Endodermal cell (in vitro differentiated cells): ENCODE data around the gene NDRG2. TPM values are rescaled to one million over a fixed set of nuclear protein-coding genes. Genes with fewer than 3 reads are reported as not detected.

ENCODE experiments used
- DNase-seq: peaks from one replicate; pipeline ENCODE4 v3.0.0-alpha.2; 2017
- H3K27ac ChIP-seq: 2 replicates; pipeline ENCODE4 v1.5.1; 2013; ENCODE audit warnings: mild to moderate bottlenecking, low read depth, low read length, moderate library complexity
- H3K27me3 ChIP-seq: 2 replicates; pipeline ENCODE4 v1.6.1; 2013; ENCODE audit warnings: mild to moderate bottlenecking, low read length, moderate library complexity; ENCODE audit not compliant: insufficient read depth, control insufficient read depth, poor library complexity, severe bottlenecking
- H3K36me3 ChIP-seq: 2 replicates; pipeline ENCODE4 v1.7.0; 2013; ENCODE audit warnings: mild to moderate bottlenecking, low read length, moderate library complexity; ENCODE audit not compliant: control insufficient read depth, insufficient read depth
- H3K4me1 ChIP-seq: one replicate; pipeline ENCODE4 v1.7.0; 2013; ENCODE audit warnings: low read length; ENCODE audit not compliant: control insufficient read depth, insufficient read depth
- H3K4me3 ChIP-seq: 2 replicates; pipeline ENCODE4 v1.5.1; 2013; ENCODE audit warnings: mild to moderate bottlenecking, low read length, moderate library complexity
- H3K9ac ChIP-seq: 2 replicates; pipeline ENCODE4 v1.6.1; 2013; ENCODE audit warnings: mild to moderate bottlenecking, low read length, moderate library complexity; ENCODE audit not compliant: poor library complexity, severe bottlenecking; ENCODE audit errors: extremely low read depth
- H3K9me3 ChIP-seq: 2 replicates; pipeline ENCODE4 v1.6.1; 2013; ENCODE audit warnings: mild to moderate bottlenecking, low read length, moderate library complexity; ENCODE audit not compliant: control insufficient read depth
- H3K27ac Mint-ChIP-seq: 2 replicates; pipeline ENCODE4 v1.8.0; 2020; ENCODE audit warnings: mixed read lengths
- H3K27me3 Mint-ChIP-seq: 2 replicates; pipeline ENCODE4 v1.8.0; 2021; ENCODE audit warnings: mild to moderate bottlenecking, mixed read lengths; ENCODE audit not compliant: insufficient read depth
- H3K36me3 Mint-ChIP-seq: 2 replicates; pipeline ENCODE4 v1.8.0; 2020; ENCODE audit warnings: low read depth, mixed read lengths
- H3K4me1 Mint-ChIP-seq: 2 replicates; pipeline ENCODE4 v1.8.0; 2020; ENCODE audit warnings: mixed read lengths
- H3K4me3 Mint-ChIP-seq: 2 replicates; pipeline ENCODE4 v1.8.0; 2020; ENCODE audit warnings: mild to moderate bottlenecking, moderate library complexity, mixed read lengths
- H3K9me3 Mint-ChIP-seq: 2 replicates; pipeline ENCODE4 v1.8.0; 2020; ENCODE audit warnings: mild to moderate bottlenecking, mixed read lengths
- CTCF ChIP-seq: fragments of 200-600 bp; sonication (generic); conservative IDR thresholded peaks from 2 replicates; pipeline ENCODE4 v1.5.0; 2021; ENCODE audit warnings: antibody characterized with exemption, mild to moderate bottlenecking
- WGBS, 2 experiments: methylation state at CpG; one replicate each; pipeline versions ENCODE4 v1.1.5 to v1.1.7; 2013; ENCODE audit warnings: missing lambda C conversion rate in 2 of 2, mixed read lengths in 1 of 2; ENCODE audit not compliant: insufficient coverage in 1 of 2, insufficient read length in 1 of 2; 5-methylcytosine and 5-hydroxymethylcytosine counted together
- microRNA-seq: library from miRNA; unstranded; fragments of <30 nt; microRNA quantifications from one replicate; pipeline ENCODE4 v1.2.0, GENCODE V29; 2020; ENCODE audit warnings: borderline microRNAs expressed
- total RNA-seq, 2 donors: library from RNA; stranded (reverse); fragmentation: NEBNext Ultra II Directional in 1 of 2; extraction: Animal tissue kit (Norgen Biotek cat#: 25700) in 1 of 2; gene quantifications; 2 replicates in 1 of 2; 3 replicates in 1 of 2; pipeline ENCODE4 v1.2.1, GENCODE V29; 2021

The NDRG2 gene
- total RNA-seq, 2 donors from 2014 or later = 46.3 to 52.8 TPM

GRCh38 chr14:20970983-20971704, 53.7 kb downstream of the NDRG2 start:
- H3K4me1 ChIP-seq = no peaks in the 10 kb centered on the region
- Mint-ChIP-seq H3K9me3 (no peaks in the 10 kb centered on the region), H3K4me3 (peak overlapping the region; percentile 83), H3K27me3 (peaks cover 39% of the 10 kb centered on the region), H3K27ac (peak overlapping the region; percentile 96), H3K4me1 (peaks cover 7% of the 10 kb centered on the region), H3K36me3 (no peaks in the 10 kb centered on the region)
- H3K27ac ChIP-seq = peak overlapping the region; percentile 37
- H3K9me3 ChIP-seq = no peaks in the 10 kb centered on the region
- H3K27me3 ChIP-seq = peaks cover 25% of the 10 kb centered on the region
- peak overlapping the region; percentile 56 for H3K9ac ChIP-seq
- 0 to 2% methylated on average over 13 to 44 of the region's 47 CpGs for WGBS, 2 experiments
- TF ChIP-seq CTCF = peak; percentile 84
- DNase-seq = peak; percentile 97
- peak overlapping the region; percentile 95 for H3K4me3 ChIP-seq
- H3K36me3 ChIP-seq = no peaks in the 10 kb centered on the region

- 40 to 56% methylated on average over 3 to 10 of the region's 10 CpGs for WGBS, 2 experiments
These were observed 54.2 kb downstream of the NDRG2 start for GRCh38 chr14:20970647-20970982.

GRCh38 chr14:20969336-20969735, 55.5 kb downstream of the NDRG2 start:
- no peak overlapping the region for H3K27ac ChIP-seq
- 88 to 100% methylated on average over 2 to 3 of the region's 3 CpGs for WGBS, 2 experiments
- H3K27me3 ChIP-seq = peaks cover 27% of the 10 kb centered on the region
- H3K27me3 Mint-ChIP-seq = peaks cover 42% of the 10 kb centered on the region
- H3K9ac ChIP-seq = no peak overlapping the region
- no peaks in the 10 kb centered on the region for H3K36me3 ChIP-seq
- H3K4me3 ChIP-seq = no peak overlapping the region
- peak; percentile 10 for TF ChIP-seq CTCF
- H3K4me1 Mint-ChIP-seq = peaks cover 7% of the 10 kb centered on the region
- no peaks in the 10 kb centered on the region for H3K9me3 ChIP-seq
- H3K27ac Mint-ChIP-seq = no peak overlapping the region
- no peak overlapping the region for H3K4me3 Mint-ChIP-seq
- H3K9me3 Mint-ChIP-seq = no peaks in the 10 kb centered on the region
- no peaks in the 10 kb centered on the region for H3K4me1 ChIP-seq
- no peaks in the 10 kb centered on the region for H3K36me3 Mint-ChIP-seq
- peak; percentile 45 for DNase-seq

More at GRCh38 chr14:20970647-20970982, 54.2 kb downstream of the NDRG2 start:
- Histone ChIP-seq H3K4me1 (no peaks in the 10 kb centered on the region), H3K9me3 (no peaks in the 10 kb centered on the region), H3K9ac (no peak overlapping the region), H3K27me3 (peaks cover 27% of the 10 kb centered on the region), H3K36me3 (no peaks in the 10 kb centered on the region), H3K4me3 (peak overlapping the region; percentile 95), H3K27ac (no peak overlapping the region)
- peaks cover 7% of the 10 kb centered on the region for H3K4me1 Mint-ChIP-seq
- H3K9me3 Mint-ChIP-seq = no peaks in the 10 kb centered on the region
- no peak for DNase-seq
- no peaks in the 10 kb centered on the region for H3K36me3 Mint-ChIP-seq
- H3K4me3 Mint-ChIP-seq = peak overlapping the region; percentile 83
- peaks cover 39% of the 10 kb centered on the region for H3K27me3 Mint-ChIP-seq
- no peak overlapping the region for H3K27ac Mint-ChIP-seq
- TF ChIP-seq CTCF = no peak

Small RNA genes within 50 kb of the gene (microRNA-seq; reads per million reads assigned to microRNA genes)
- gene MIR6717 = not detected

Other genes starting within 250 kb of the NDRG2 start
- gene RNASE6, start 243.8 kb downstream of the NDRG2 start, total RNA-seq = not detected
- 10 to 100 TPM in 1 of 2 donors, 1 to 10 TPM in 1; 9.9 to 10.7 TPM for gene RNASE1, start 222.2 kb downstream of the NDRG2 start, total RNA-seq
- not detected for gene RNASE3, start 133.7 kb downstream of the NDRG2 start, total RNA-seq
- not detected for gene RNASE2, start 69.6 kb downstream of the NDRG2 start, total RNA-seq
- 10 to 100 TPM; 65.1 to 80.2 TPM for gene METTL17, start 35.1 kb downstream of the NDRG2 start, total RNA-seq
- gene SLC39A2, start 25.8 kb downstream of the NDRG2 start, total RNA-seq = under 1 TPM; 0.35 to 0.46 TPM
- gene TPPP2, start 5.2 kb upstream of the NDRG2 start, total RNA-seq = 1 to 10 TPM in 1 of 2 donors, under 1 TPM in 1; 0.73 to 1.7 TPM
- gene RNASE13, start 9.7 kb upstream of the NDRG2 start, total RNA-seq = not detected
- not detected for gene RNASE7, start 17.3 kb upstream of the NDRG2 start, total RNA-seq
- not detected for gene RNASE8, start 32.8 kb upstream of the NDRG2 start, total RNA-seq
- gene ARHGEF40, start 45.2 kb upstream of the NDRG2 start, total RNA-seq = 10 to 100 TPM; 71.1 to 73.5 TPM
- 10 to 100 TPM; 43.4 to 59.6 TPM for gene ZNF219, start 73.6 kb upstream of the NDRG2 start, total RNA-seq
- under 1 TPM; 0.40 to 0.49 TPM for gene TMEM253, start 76.0 kb upstream of the NDRG2 start, total RNA-seq
- not detected for gene OR5AU1, start 131.0 kb upstream of the NDRG2 start, total RNA-seq
- gene HNRNPC, start 244.4 kb upstream of the NDRG2 start, total RNA-seq = 1,000 to 10,000 TPM in 1 of 2 donors, 100 to 1,000 TPM in 1; 751 to 1,003 TPM